OCI-LY1 (cell line): ENCODE results near the gene TXNRD1.

ENCODE experiments used
- CTCF ChIP-seq: fragments of 200-600 bp; sonication (generic), shearing (Covaris generic); IDR thresholded peaks from 2 replicates; pipeline ENCODE4 v1.5.1; 2017; ENCODE audit warnings: mild to moderate bottlenecking, antibody characterized with exemption, low read length, moderate library complexity, mixed read lengths
- EZH2 ChIP-seq: fragments of 200-600 bp; sonication (generic), shearing (Covaris generic); IDR thresholded peaks from 2 replicates; pipeline ENCODE4 v1.8.0; 2017; ENCODE audit warnings: borderline replicate concordance, mixed run types, mild to moderate bottlenecking, antibody characterized with exemption, low read length, moderate library complexity, mixed read lengths

DNA sequence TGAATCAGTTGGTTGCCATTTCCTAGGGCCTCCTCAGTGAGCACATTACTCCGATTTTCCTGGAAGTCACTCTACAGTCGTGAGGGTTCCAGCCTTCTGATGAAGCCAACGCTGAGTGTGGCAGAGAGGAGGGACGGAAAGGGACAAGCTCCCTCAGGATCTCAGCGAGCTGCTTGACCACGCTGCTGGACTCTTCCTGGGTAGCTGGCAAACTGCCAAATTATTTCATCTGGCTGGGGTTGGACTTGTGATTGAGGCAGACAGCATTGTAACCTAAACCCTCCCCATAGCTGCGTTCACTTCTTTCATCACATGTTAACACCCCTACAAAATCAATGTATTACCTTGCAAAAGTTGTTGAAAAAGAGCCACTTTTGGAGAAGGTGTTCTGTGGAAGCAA is 171.6 kb downstream of the TXNRD1 start:
- TF ChIP-seq CTCF: no peak
- no peak for TF ChIP-seq EZH2
